Osteocyte (in vitro differentiated cells): Measurements from ENCODE around the gene PRKCE. TPM values are rescaled to one million over a fixed set of nuclear protein-coding genes. Genes with fewer than 3 reads are reported as not detected.
A peak's percentile ranks its signal among the peaks of the same experiment; 100 is the strongest.

Experiments
- DNase-seq: peaks from one replicate; pipeline ENCODE4 v3.0.0; 2021; ENCODE audit warnings: mixed read lengths; ENCODE audit not compliant: unreplicated experiment; ENCODE audit errors: extremely low spot score
- H3K27ac Mint-ChIP-seq: one replicate; pipeline ENCODE4 v1.8.0; 2021; ENCODE audit warnings: mild to moderate bottlenecking, mixed read lengths; ENCODE audit not compliant: unreplicated experiment
- H3K27me3 Mint-ChIP-seq: one replicate; pipeline ENCODE4 v1.8.0; 2021; ENCODE audit warnings: mixed read lengths; ENCODE audit not compliant: unreplicated experiment
- H3K36me3 Mint-ChIP-seq: one replicate; pipeline ENCODE4 v1.8.0; 2021; ENCODE audit warnings: mixed read lengths; ENCODE audit not compliant: unreplicated experiment
- H3K4me1 Mint-ChIP-seq: one replicate; pipeline ENCODE4 v1.8.0; 2021; ENCODE audit warnings: mixed read lengths; ENCODE audit not compliant: unreplicated experiment
- H3K4me3 Mint-ChIP-seq: one replicate; pipeline ENCODE4 v1.8.0; 2021; ENCODE audit warnings: mild to moderate bottlenecking, moderate library complexity, mixed read lengths; ENCODE audit not compliant: unreplicated experiment
- H3K9me3 Mint-ChIP-seq: one replicate; pipeline ENCODE4 v1.8.0; 2021; ENCODE audit warnings: mixed read lengths; ENCODE audit not compliant: unreplicated experiment
- CTCF ChIP-seq: fragments of 200-600 bp; sonication (generic); IDR thresholded peaks from 2 replicates; pipeline ENCODE4 v1.5.0; 2021; ENCODE audit warnings: antibody characterized with exemption, mild to moderate bottlenecking, moderate library complexity
- total RNA-seq: library from RNA; stranded (reverse); gene quantifications from 2 replicates; pipeline ENCODE4 v1.2.1, GENCODE V29; 2021

Gene PRKCE
- total RNA-seq, 1 donor from 2014 or later: 13.8 TPM

- Mint-ChIP-seq H3K27ac (peak overlapping the region; percentile 90), H3K27me3 (no peaks in the 10 kb centered on the region), H3K36me3 (no peaks in the 10 kb centered on the region), H3K4me1 (peaks cover 27% of the 10 kb centered on the region), H3K9me3 (peaks cover 3% of the 10 kb centered on the region), H3K4me3 (no peak overlapping the region)
- TF ChIP-seq CTCF: no peak
- DNase-seq: no peak
Observed at GRCh38 chr2:45859682-45860081, 208.2 kb downstream of the PRKCE start.

GRCh38 chr2:45860136-45861121 is 209.0 kb downstream of the PRKCE start:
- no peaks in the 10 kb centered on the region for H3K27me3 Mint-ChIP-seq
- H3K9me3 Mint-ChIP-seq: peaks cover 3% of the 10 kb centered on the region
- no peaks in the 10 kb centered on the region for H3K36me3 Mint-ChIP-seq
- peak overlapping the region; percentile 90 for H3K27ac Mint-ChIP-seq
- peak overlapping the region; percentile 71 for H3K4me3 Mint-ChIP-seq
- peaks cover 23% of the 10 kb centered on the region for H3K4me1 Mint-ChIP-seq
- TF ChIP-seq CTCF: peak; percentile 37
- no peak for DNase-seq

GRCh38 chr2:45862843-45863242 is 211.4 kb downstream of the PRKCE start:
- no peaks in the 10 kb centered on the region for H3K9me3 Mint-ChIP-seq
- DNase-seq: no peak
- H3K4me1 Mint-ChIP-seq: peaks cover 21% of the 10 kb centered on the region
- no peak overlapping the region for H3K27ac Mint-ChIP-seq
- H3K4me3 Mint-ChIP-seq: no peak overlapping the region
- H3K27me3 Mint-ChIP-seq: no peaks in the 10 kb centered on the region
- H3K36me3 Mint-ChIP-seq: no peaks in the 10 kb centered on the region
- TF ChIP-seq CTCF: no peak

GRCh38 chr2:45864121-45864520 is 212.6 kb downstream of the PRKCE start:
- H3K27me3 Mint-ChIP-seq: no peaks in the 10 kb centered on the region
- no peak for TF ChIP-seq CTCF
- no peaks in the 10 kb centered on the region for H3K9me3 Mint-ChIP-seq
- peaks cover 25% of the 10 kb centered on the region for H3K4me1 Mint-ChIP-seq
- H3K4me3 Mint-ChIP-seq: no peak overlapping the region
- H3K36me3 Mint-ChIP-seq: no peaks in the 10 kb centered on the region
- no peak for DNase-seq
- H3K27ac Mint-ChIP-seq: no peak overlapping the region

- Mint-ChIP-seq H3K4me1 (peaks cover 10% of the 10 kb centered on the region), H3K9me3 (no peaks in the 10 kb centered on the region), H3K4me3 (no peak overlapping the region), H3K36me3 (no peaks in the 10 kb centered on the region), H3K27me3 (no peaks in the 10 kb centered on the region), H3K27ac (no peak overlapping the region)
- TF ChIP-seq CTCF: no peak
- no peak for DNase-seq
Observed at GRCh38 chr2:45867349-45867748, 215.9 kb downstream of the PRKCE start.
